ENCODE results near the gene TPSAB1.
"Not testable (repeated sequence)": the region's sequence is repeated elsewhere in the genome, so short reads cannot be mapped to it uniquely, and the experiment has no call there.

DNA sequence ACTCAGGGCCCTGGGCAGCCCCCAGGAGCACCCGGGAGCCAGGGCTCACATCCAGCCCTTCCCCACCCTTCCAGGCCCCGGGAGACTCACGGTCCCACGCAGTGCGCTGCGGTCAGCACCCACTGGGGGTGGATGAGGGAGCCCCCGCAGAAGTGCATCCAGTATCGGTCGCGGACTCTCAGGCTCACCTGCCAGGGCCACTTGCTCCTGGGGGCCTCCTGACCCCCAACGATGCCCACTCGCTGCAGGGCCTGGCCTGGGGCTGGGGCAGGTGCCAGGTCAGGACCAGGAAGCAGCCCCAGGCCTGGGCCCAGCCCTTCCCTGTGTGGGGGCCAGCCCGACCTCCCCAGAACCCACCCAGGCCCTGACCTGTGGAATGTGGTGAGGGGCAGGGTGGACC lies 11.0 kb upstream of the TPSAB1 start:
- not testable (repeated sequence) for TF ChIP-seq EZH2phosphoT487 (IDR thresholded peaks at IDR 0.05; ENCODE audit: low read depth); CTCF (IDR thresholded peaks at IDR 0.05; ENCODE audit: low read depth, low read length)
